Esophagus squamous epithelium (tissue), 4 donors: Measurements from ENCODE around the gene CRTAC1.

Source experiments
- POLR2A ChIP-seq, 4 donors: fragments of 450-650 bp; IDR thresholded peaks; one replicate each; pipeline ENCODE4 v1.6.1; 2017; ENCODE audit warnings: antibody characterized with exemption in 4 of 4, mild to moderate bottlenecking in 4 of 4, moderate library complexity in 3 of 4
- TF ChIP-seq, protein P1 (sequence below), 6 experiments: fragments of 450-650 bp in 4 of 6; fragments of 200-600 bp in 2 of 6; sonication (generic) in 2 of 6; IDR thresholded peaks; one replicate each; pipeline ENCODE4 v1.5.1; 2016 to 2019; ENCODE audit warnings: antibody characterized with exemption in 6 of 6, mild to moderate bottlenecking in 4 of 6, moderate library complexity in 4 of 6

- TF ChIP-seq, protein P1, sequence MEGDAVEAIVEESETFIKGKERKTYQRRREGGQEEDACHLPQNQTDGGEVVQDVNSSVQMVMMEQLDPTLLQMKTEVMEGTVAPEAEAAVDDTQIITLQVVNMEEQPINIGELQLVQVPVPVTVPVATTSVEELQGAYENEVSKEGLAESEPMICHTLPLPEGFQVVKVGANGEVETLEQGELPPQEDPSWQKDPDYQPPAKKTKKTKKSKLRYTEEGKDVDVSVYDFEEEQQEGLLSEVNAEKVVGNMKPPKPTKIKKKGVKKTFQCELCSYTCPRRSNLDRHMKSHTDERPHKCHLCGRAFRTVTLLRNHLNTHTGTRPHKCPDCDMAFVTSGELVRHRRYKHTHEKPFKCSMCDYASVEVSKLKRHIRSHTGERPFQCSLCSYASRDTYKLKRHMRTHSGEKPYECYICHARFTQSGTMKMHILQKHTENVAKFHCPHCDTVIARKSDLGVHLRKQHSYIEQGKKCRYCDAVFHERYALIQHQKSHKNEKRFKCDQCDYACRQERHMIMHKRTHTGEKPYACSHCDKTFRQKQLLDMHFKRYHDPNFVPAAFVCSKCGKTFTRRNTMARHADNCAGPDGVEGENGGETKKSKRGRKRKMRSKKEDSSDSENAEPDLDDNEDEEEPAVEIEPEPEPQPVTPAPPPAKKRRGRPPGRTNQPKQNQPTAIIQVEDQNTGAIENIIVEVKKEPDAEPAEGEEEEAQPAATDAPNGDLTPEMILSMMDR (IDR thresholded peaks at IDR 0.05) = no peak
- TF ChIP-seq POLR2A (IDR thresholded peaks at IDR 0.05) = no peak
Measured at GRCh38 chr10:97820096-97820704, 210.2 kb downstream of the CRTAC1 start.
